Activated T-cell treated with anti-CD3 and anti-CD28 coated beads for 24 hours (primary cell): ENCODE data around the gene DIRAS1.

Experiments used
- DNase-seq: peaks from one replicate; pipeline ENCODE4 v3.0.0-alpha.2; 2020; ENCODE audit warnings: low read depth

The DIRAS1 gene, protein sequence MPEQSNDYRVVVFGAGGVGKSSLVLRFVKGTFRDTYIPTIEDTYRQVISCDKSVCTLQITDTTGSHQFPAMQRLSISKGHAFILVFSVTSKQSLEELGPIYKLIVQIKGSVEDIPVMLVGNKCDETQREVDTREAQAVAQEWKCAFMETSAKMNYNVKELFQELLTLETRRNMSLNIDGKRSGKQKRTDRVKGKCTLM

DNA sequence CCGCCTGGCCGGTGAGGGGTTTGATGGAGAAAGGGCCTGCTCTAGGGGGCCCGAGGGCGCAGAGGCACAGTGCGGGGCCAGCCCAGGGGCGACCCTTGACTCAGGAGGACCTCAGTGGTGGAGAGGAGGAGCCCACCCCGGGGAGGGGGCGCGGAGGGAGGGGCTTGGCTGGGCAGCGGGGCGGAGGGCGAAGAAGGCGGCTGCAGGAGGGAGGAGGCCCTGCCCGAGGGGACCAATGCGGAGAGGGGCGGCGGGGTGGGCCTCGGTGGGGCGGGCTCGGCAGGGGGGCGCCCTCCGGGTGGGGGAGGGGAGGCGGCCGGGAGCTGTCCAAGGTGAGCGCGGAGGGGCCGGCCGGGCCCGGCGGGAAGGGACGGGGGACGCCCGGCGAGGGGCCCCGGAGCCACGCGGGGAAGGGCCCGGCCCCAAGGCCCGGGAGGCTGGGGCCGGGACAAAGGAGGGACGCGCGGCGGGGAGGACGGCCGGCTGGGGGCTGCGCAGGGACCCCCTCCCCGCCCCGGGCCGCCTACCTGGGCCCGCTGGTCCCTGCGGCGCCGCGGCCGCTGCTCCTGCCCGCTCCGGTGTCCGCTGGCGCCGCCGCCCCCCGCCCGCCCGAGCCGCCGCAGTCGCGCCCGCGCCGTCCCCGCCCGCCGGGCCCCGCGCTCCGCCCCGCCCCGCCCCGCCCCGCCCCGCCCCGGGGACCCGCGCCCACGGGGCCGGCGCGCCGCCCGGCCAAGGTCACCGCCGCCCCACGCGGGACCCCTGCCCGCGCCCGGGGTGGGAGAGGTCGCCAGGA is at the start of gene DIRAS1:
DIRAS1 (minus strand) TSS at position 596 of the 793 bp plus-strand sequence. CDS start 3,566 bp downstream, outside the sequence.
- no peak for DNase-seq

- DNase-seq: no peak
Observed at GRCh38 chr19:2770055-2771013, 49.2 kb upstream of the DIRAS1 start.

DNA sequence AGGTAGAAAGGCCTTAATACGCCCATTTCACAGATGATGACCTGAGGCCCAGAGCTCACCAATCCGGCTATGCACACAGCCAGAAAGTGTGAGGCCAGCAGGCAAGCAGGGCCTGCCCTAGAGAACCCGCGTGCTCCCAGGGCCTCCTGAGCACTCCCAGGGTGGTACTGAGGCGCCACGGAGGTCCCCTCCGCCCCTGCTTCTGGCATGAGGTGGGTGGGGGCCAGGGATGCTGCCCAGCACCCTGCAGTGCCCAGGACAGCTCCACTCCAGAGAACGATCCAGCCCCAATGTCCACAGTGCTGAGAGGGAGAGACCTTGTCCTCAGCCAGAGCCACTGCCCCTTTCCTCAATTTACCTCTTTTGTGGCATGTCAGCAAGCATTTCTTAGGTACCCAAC is 48.0 kb upstream of the DIRAS1 start:
- DNase-seq: no peak

- DNase-seq: no peak
Observed at GRCh38 chr19:2768365-2769132, 47.4 kb upstream of the DIRAS1 start.

DNA sequence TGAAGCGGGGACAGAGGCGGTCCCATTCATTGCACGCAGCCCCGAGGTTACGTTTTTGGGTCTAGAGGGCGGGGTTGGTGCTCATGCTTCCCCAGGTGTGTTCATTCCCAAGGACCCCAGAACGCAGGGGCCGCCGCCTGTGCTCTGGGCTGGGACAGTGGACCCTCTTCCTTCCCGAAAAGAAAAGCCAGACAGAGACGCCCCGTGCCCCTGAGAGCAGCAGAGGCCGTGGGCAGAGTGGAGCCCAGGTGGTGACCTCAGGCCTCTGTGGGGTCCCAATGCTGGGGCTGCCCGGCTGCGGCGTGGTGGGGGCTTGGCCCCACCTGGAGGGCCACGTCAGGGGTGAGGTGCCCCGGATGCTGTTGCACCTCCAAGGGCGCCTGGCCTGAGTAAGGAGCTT is 46.5 kb upstream of the DIRAS1 start:
- DNase-seq: no peak

GRCh38 chr19:2766594-2767372 is 45.6 kb upstream of the DIRAS1 start:
- DNase-seq: no peak

DNA sequence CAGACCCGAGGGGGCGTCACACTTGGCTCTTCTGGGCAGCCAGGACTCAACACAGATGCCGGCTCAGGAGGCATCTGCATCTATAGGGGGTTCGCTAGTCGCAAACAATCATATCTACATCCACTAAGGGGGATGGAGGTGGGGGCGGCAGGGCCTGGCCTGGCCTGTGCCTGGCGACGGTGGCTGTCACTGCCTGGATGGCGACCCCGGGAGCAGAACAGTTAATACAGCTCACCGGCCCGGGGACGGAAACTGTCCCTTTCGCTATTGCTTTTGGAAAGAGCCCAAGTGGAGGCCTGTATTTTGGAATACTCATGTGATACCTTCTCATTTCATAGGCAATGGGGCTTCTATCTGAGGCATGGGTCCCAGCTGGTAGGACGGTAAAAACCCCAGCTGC is 44.2 kb upstream of the DIRAS1 start:
- DNase-seq: no peak

- DNase-seq: no peak
Observed at GRCh38 chr19:2764945-2765344, 43.8 kb upstream of the DIRAS1 start.

DNA sequence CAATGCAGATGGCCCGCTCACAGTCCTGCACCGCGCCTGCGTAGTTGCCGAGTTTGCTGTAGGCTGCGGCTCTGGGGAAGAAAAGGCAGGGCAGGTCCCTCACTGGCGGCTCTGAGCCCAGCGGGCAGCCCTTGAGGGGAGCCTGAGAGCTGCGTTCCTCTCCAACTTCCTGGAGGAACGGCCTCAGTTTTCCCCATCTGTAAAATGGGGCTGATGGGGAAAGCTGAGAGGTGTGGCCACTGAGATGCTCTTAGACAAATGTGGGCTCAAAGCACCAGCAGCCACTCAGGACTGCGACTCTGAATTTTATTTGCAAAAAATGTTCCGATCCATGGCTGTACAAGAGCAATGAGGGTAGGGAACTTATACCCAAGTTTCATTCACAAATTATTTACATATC is 42.5 kb upstream of the DIRAS1 start:
- no peak for DNase-seq

DNA sequence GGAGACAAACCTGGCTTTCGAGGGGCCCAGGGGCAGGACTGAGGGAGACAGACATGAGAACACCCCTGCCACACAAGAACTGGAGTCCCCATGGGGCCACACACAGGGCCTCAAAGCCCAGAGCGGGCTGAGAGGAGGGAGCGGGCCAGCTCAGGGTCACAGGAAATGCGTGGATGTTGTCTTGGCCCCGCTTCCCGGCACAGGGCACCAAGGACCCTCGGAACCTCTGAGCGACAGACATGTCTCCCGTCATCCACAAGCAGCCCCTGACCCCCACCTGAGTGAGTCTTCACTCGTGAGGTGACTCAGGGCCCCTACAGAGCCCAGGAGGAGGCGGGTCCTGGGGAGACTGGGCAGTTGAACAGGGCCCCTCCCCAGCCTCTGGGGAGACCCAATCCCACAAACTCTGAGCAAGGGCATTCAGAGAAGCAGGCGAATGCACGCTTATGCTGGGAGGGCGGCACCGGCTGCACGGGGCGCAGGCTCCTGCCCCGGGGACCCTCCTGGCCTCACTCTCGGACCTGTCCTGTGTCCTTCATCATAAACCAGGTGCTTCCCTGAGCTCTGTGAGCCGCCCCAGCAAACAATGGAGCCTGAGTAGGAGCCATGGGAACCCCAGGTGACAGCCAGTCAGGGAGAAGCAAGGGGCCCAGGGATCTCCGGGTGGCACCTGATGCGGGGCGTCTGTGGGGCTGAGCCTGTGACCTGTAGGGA is 41.8 kb upstream of the DIRAS1 start:
- no peak for DNase-seq

DNA sequence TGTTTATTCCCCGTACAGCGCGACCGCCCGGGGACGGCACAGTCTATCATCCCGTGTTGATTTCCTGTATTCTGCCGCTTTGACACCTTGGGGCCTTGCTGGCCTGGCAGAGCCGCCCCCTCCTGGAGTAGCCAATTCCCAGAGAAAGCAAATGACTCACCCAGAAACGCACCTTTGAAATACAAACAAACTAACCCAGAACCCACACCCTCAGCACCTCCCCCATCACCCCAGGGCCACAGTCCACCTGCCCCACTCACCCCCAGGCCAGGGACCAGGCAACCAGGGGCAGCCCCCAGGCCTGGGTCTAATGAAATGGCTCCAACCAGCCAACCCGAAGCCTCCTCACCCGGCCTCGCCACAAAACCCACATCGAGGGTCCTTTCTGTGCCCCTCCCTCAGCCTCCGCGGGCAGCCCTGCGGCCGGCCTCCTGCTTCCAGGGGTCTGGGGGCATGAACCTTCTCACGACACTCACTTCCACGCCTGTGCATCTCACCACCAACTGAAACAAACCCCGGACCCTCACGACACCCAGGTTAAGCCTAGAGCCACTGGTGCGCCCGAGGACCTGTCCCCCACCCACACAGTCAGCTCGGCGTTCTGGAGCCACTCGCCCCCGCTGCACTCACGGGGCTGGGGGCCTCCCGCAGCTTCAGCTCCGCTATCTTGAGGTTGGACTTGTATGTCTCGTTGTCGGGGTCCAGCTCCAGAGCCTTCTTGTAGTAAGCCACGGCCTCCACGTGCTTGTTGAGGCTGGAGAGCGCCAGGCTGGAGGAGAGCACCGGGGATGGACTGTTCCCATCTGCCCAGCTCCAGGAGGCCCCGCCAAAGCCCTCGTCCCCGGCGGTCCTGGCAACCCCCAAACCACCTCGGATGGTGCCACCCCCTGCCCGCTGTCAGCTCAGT is 41.0 kb upstream of the DIRAS1 start:
- no peak for DNase-seq

GRCh38 chr19:2761309-2761677 is 40.1 kb upstream of the DIRAS1 start:
- DNase-seq: no peak

GRCh38 chr19:2759965-2760364 is 38.8 kb upstream of the DIRAS1 start:
- DNase-seq: no peak

DNA sequence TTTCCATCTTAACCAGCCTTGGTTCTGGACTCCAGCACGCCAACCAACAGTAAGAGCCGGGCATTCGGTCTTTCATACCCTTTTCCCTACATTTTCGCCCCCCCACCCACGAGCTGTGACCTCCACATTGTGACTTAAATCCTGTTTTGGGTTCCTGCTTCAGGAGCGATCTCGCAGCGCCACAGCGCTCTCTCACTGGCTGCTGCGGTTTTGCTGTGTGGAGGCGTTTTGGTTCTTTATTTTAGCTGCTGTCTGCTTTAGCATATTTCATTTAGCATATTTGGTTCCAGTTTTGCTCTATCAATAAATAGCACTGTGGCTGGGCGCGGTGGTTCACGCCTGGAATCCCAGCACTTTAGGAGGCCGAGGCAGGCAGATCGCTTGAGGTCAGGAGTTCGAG is 38.2 kb upstream of the DIRAS1 start:
- no peak for DNase-seq

GRCh38 chr19:2758601-2759313 is 37.6 kb upstream of the DIRAS1 start:
- DNase-seq: no peak

- no peak for DNase-seq
Observed at GRCh38 chr19:2756921-2757881, 36.0 kb upstream of the DIRAS1 start.

GRCh38 chr19:2756477-2756876 is 35.3 kb upstream of the DIRAS1 start:
- DNase-seq: no peak

- no peak for DNase-seq
Observed at GRCh38 chr19:2755811-2756210, 34.6 kb upstream of the DIRAS1 start.
